Smooth muscle cell (in vitro differentiated cells): ENCODE measurements around the gene ANKMY1. TPM values are rescaled to one million over a fixed set of nuclear protein-coding genes. Genes with fewer than 3 reads are reported as not detected.
"Not testable (repeated sequence)": the region's sequence is repeated elsewhere in the genome, so short reads cannot be mapped to it uniquely, and the experiment has no call there.

Experiments used
- DNase-seq: peaks from one replicate; lab custom pipeline; 2025; ENCODE audit not compliant: unreplicated experiment; lab: John Stamatoyannopoulos, UW
- H2AFZ ChIP-seq: fragments of 200-600 bp; sonication (generic); 2 replicates; pipeline ENCODE4 v1.6.0; 2016; ENCODE audit warnings: antibody characterized with exemption, low read depth, mild to moderate bottlenecking
- H3F3A ChIP-seq: fragments of 200-600 bp; sonication (generic); 2 replicates; pipeline ENCODE4 v1.6.0; 2017; ENCODE audit warnings: antibody characterized with exemption, low read depth
- H3K27ac ChIP-seq: fragments of 200-600 bp; sonication (generic); 2 replicates; pipeline ENCODE4 v1.5.1; 2016; ENCODE audit warnings: low read depth, mild to moderate bottlenecking
- H3K27me3 ChIP-seq: fragments of 200-600 bp; sonication (generic); 2 replicates; pipeline ENCODE4 v1.6.1; 2016; ENCODE audit warnings: low read depth, mild to moderate bottlenecking
- H3K36me3 ChIP-seq: fragments of 200-600 bp; sonication (generic); 2 replicates; pipeline ENCODE4 v1.5.1; 2016; ENCODE audit warnings: low read depth
- H3K4me1 ChIP-seq: fragments of 200-600 bp; sonication (generic); 2 replicates; pipeline ENCODE4 v1.5.1; 2016; ENCODE audit warnings: low read depth
- H3K4me2 ChIP-seq: fragments of 200-600 bp; sonication (generic); 2 replicates; pipeline ENCODE4 v1.6.0; 2016; ENCODE audit warnings: mild to moderate bottlenecking
- H3K4me3 ChIP-seq: fragments of 200-600 bp; sonication (generic); 2 replicates; pipeline ENCODE4 v1.5.1; 2016; ENCODE audit warnings: mild to moderate bottlenecking
- H3K79me2 ChIP-seq: fragments of 200-600 bp; sonication (generic); 2 replicates; pipeline ENCODE4 v1.6.0; 2016; ENCODE audit warnings: low read depth, mild to moderate bottlenecking
- H3K9ac ChIP-seq: fragments of 200-600 bp; sonication (generic); 2 replicates; pipeline ENCODE4 v1.6.0; 2016; ENCODE audit warnings: low read depth
- H3K9me3 ChIP-seq: fragments of 200-600 bp; sonication (generic); replicated peaks from 2 replicates; pipeline ENCODE4 v1.5.1; 2016; ENCODE audit warnings: low read depth
- H4K20me1 ChIP-seq: fragments of 200-600 bp; sonication (generic); 2 replicates; pipeline ENCODE4 v1.6.0; 2016; ENCODE audit warnings: low read depth
- CTCF ChIP-seq: fragments of 200-600 bp; sonication (generic); IDR thresholded peaks from 2 replicates; pipeline ENCODE4 v1.5.1; 2017; ENCODE audit warnings: borderline replicate concordance, mild to moderate bottlenecking, antibody characterized with exemption; ENCODE audit not compliant: insufficient read depth, poor library complexity, severe bottlenecking
- WGBS: methylation state at CpG from one replicate; pipeline ENCODE4 v1.1.7; 2016; ENCODE audit warnings: low lambda C conversion rate; 5-methylcytosine and 5-hydroxymethylcytosine counted together
- polyA plus RNA-seq: library from polyadenylated mRNA; unstranded; fragments of >200 nt; fragmentation: Nextera tagmentation; extraction: Ambion mirVana; gene quantifications from 2 replicates; pipeline ENCODE4 v1.2.1, GENCODE V29; 2016
- total RNA-seq: library from RNA; depleted of rRNA; stranded (reverse); fragments of >200 nt; gene quantifications from 2 replicates; pipeline ENCODE4 v1.2.3, GENCODE V29; 2014

Gene ANKMY1
- total and polyA plus RNA-seq, 2 experiments from 2014 or later: 6.4 to 8.7 TPM

GRCh38 chr2:240523451-240524281 lies 34.1 kb downstream of the ANKMY1 start:
- DNase-seq: no peak
- Histone ChIP-seq H4K20me1 (no peaks in the 10 kb centered on the region), H2AFZ (no peak overlapping the region), H3K4me3 (no peak overlapping the region), H3K4me1 (no peaks in the 10 kb centered on the region), H3F3A (no peaks in the 10 kb centered on the region), H3K9ac (no peak overlapping the region), H3K27me3 (peaks cover 10% of the 10 kb centered on the region), H3K9me3 (no peaks in the 10 kb centered on the region), H3K4me2 (no peak overlapping the region), H3K36me3 (no peaks in the 10 kb centered on the region), H3K27ac (no peak overlapping the region), H3K79me2 (no peaks in the 10 kb centered on the region)
- no peak for TF ChIP-seq CTCF
- WGBS: 98% methylated on average over 32 of the region's 32 CpGs

GRCh38 chr2:240522406-240522805 lies 35.4 kb downstream of the ANKMY1 start:
- no peak overlapping the region for H3K4me2 ChIP-seq

GRCh38 chr2:240521885-240522284 lies 35.9 kb downstream of the ANKMY1 start:
- H3K4me1 ChIP-seq, H3F3A ChIP-seq, H3K27me3 ChIP-seq, H2AFZ ChIP-seq, H3K9me3 ChIP-seq, H3K4me2 ChIP-seq, H3K9ac ChIP-seq, H3K27ac ChIP-seq, H3K36me3 ChIP-seq, DNase-seq, H3K4me3 ChIP-seq, H3K79me2 ChIP-seq, H4K20me1 ChIP-seq: not testable (repeated sequence)
- WGBS: 98% methylated on average over 5 of the region's 5 CpGs

More at GRCh38 chr2:240522406-240522805, 35.4 kb downstream of the ANKMY1 start:
- Histone ChIP-seq H4K20me1 (no peaks in the 10 kb centered on the region), H3K27ac (no peak overlapping the region), H3F3A (no peaks in the 10 kb centered on the region), H3K36me3 (no peaks in the 10 kb centered on the region), H3K79me2 (no peaks in the 10 kb centered on the region), H3K27me3 (peaks cover 10% of the 10 kb centered on the region), H3K4me3 (no peak overlapping the region), H2AFZ (no peak overlapping the region), H3K9ac (no peak overlapping the region), H3K4me1 (no peaks in the 10 kb centered on the region), H3K9me3 (no peaks in the 10 kb centered on the region)
- 98% methylated on average over 12 of the region's 12 CpGs for WGBS
- DNase-seq: no peak
- no peak for TF ChIP-seq CTCF

GRCh38 chr2:240520974-240521350 lies 36.8 kb downstream of the ANKMY1 start:
- no peak for DNase-seq
- no peaks in the 10 kb centered on the region for H4K20me1 ChIP-seq
- H3K9ac ChIP-seq: no peak overlapping the region
- no peaks in the 10 kb centered on the region for H3K9me3 ChIP-seq
- H3K4me3 ChIP-seq: no peak overlapping the region
- H3K79me2 ChIP-seq: no peaks in the 10 kb centered on the region
- H3K36me3 ChIP-seq: no peaks in the 10 kb centered on the region
- H2AFZ ChIP-seq: no peak overlapping the region
- H3F3A ChIP-seq: no peaks in the 10 kb centered on the region
- H3K4me2 ChIP-seq: no peak overlapping the region
- H3K27ac ChIP-seq: no peak overlapping the region
- peaks cover 10% of the 10 kb centered on the region for H3K27me3 ChIP-seq
- no peaks in the 10 kb centered on the region for H3K4me1 ChIP-seq
- 93% methylated on average over 12 of the region's 12 CpGs for WGBS
- no peak for TF ChIP-seq CTCF
